GM10847 (cell line): ENCODE results near the gene HOXD1.

ENCODE experiments used
- POLR2A ChIP-seq: IDR thresholded peaks from 2 replicates; pipeline ENCODE4 v1.6.1; 2011; ENCODE audit not compliant: insufficient read length; ENCODE audit errors: extremely low read depth

The HOXD1 gene

GRCh38 chr2:176149939-176150583, 38.4 kb upstream of the HOXD1 start:
- no peak for TF ChIP-seq POLR2A

DNA sequence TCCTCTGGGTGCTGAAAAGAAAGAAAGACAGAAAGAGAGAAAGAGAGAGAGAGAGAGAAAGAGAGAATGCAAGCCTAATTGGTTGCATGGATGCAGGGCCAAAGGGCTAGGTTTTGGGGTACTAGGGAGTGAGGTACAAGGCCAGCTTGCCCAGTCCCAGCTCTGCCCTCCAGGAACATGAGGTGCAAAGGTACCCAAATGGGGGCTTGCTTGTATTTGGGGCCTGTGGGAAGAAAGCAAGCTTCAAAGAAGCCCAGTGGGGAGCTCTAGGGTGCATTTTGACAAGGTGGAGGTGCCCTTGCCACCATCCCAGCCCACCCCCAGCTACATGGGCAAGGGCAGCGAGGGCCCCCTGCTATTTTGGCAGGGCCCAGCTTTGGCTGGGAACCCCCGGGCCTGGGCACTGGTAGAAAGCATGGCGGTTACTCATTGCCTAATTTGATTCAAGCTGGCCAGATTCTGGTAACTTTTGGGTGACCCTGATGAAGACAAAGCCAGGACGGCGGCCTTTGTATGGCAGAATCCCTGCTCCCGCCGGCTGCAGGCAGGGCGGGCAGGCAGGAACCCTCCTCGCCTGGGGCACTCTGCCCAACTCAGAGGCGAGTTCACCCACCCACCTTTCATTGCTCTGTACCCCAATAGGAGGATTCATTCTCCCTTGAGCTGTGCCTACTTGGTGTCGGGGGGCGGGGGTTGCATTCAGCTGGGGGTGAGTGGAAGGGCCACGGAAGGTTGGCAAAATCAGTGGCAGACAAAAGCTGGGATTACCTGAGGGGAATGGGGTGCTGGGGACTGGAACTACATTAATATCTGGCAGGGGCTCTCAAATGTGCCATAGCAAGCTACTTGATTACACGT, 37.7 kb upstream of the HOXD1 start:
- TF ChIP-seq POLR2A, result no peak

DNA sequence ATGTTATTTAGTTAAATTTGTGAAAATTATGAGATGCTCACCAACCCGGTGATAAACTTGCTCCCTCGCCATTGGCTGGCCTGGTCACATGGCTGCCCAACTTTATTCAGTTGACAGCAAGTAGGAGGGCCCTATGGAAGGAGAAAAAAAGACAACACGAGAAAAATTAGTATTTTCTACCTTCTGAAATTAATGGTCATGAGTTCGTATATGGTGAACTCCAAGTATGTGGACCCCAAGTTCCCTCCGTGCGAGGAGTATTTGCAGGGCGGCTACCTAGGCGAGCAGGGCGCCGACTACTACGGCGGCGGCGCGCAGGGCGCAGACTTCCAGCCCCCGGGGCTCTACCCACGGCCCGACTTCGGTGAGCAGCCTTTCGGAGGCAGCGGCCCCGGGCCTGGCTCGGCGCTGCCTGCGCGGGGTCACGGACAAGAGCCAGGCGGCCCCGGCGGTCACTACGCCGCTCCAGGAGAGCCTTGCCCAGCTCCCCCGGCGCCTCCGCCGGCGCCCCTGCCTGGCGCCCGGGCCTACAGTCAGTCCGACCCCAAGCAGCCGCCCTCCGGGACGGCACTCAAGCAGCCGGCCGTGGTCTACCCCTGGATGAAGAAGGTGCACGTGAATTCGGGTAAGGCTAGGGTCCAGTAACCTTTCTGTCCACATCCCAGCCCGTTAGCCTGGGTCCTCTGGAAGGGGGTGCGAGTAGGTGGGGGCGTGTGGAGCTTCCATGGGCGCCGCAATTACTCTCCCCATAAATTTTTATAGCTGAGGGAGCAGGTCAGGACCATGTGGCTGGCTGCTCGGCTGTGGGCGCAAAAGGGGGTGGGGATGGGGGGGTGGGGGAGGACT, 36.8 kb upstream of the HOXD1 start, which contains the start of gene HOXD4:
Gene HOXD4, plus strand, starts transcription at position 109 of the 846 bp plus-strand sequence. Its CDS starts 84 bp downstream, at position 193.
- no peak for TF ChIP-seq POLR2A

- TF ChIP-seq POLR2A, result no peak
These were observed 35.9 kb upstream of the HOXD1 start for GRCh38 chr2:176152350-176153181.

DNA sequence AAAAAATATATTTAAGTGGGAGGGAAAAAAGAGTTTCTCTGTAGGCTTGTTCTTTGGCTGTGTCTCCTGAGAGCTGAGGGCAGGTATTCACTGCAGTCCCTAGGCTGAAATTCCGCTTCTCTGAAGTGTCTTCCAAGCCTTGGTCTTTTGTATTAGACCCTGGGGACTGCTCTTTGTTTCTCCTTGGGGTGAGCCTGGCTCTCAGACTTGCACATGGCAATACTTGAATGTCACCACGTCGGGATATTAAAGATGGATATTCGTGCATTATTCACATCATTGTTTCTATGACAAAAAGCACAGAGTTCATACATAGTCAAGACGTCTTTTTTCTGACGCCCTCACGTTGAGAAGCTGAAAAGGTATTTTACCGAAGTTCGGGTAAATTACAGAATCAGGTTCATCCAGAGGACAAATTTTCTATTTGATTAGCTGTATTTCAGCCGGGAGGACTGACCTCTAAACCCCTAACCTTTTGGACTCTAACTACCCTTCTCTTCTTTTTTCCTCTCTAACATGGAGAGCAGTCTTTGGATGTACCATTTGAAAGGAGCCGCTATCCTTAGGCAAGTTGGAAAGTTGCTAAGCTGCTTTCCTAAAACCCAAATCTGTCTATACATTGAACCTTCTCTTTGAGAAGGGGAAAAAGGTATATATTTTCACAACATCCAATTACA, 33.8 kb upstream of the HOXD1 start:
- TF ChIP-seq POLR2A, result no peak

GRCh38 chr2:176155356-176156044, 33.0 kb upstream of the HOXD1 start:
- no peak for TF ChIP-seq POLR2A

- no peak for TF ChIP-seq POLR2A
These were observed 32.1 kb upstream of the HOXD1 start for GRCh38 chr2:176156301-176156806.

DNA sequence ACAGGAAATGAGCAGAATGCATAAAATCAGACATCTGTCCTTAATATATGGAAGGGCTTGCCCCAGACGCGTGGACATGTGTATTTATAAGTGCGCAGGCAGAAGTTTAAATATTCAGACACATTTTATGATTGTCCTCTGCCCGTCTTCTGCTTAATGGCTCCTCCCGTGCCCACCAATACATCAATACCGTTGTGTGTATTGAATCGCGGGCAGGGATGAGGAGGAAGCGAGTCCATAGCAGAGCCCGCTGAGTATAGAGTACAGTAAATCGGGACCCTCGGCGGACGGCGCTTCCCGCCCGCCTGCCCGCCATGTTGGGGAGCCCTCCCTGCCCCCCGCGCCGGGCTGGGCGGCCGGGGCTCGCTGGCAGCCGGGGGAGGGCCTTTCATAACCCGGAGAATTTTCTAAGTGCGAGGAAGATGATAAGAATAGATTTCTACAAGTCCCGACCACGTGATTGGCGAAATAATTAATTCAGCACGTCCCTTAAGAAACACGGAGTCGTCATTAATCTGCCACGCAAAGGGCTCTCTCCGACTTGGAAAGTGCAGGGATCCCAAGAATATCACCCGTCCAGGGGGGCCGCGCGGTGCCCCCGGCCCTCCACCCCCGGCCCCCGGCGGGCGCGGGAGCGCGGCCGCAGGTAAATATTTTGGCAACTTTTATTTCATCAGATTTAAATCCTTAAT, 31.5 kb upstream of the HOXD1 start, which contains the start of gene HOXD3:
Gene HOXD3, plus strand, starts transcription at position 501 of the 692 bp plus-strand sequence. CDS start 11,808 bp downstream, outside the sequence.
- TF ChIP-seq POLR2A, result no peak

DNA sequence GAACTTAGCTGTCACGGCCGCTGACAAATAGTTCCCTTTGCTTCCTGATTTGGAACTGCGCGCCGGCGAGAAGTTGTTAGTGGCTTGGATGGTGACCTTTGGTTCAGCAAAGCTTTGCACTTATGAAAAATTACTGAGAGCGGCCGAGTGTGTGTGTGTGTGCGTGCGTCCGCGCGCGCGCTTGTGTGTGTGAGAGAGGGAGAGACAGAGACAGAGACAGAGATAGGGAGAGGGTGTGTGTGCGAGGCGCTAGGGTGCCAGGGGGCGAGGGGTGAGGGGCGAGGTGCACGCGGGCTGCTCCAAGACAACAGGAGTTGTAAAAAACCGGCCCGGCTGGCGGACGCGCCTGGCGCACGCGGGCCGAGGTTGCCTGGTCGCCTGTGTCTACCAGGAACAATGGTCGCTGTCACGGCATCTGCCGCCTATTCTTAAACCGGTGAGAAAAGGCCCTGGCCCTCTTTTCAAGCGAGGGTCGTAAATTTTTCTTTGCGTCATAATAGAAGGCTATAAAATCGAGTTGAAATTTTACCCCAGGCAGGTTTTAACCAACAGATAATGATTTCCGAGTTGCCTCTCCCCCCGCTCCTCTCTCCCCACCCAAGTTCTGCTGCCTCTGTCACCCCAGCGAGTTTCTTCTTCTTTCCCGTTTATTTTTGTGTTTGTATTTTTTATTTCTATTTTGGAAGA, 30.8 kb upstream of the HOXD1 start:
- no peak for TF ChIP-seq POLR2A

DNA sequence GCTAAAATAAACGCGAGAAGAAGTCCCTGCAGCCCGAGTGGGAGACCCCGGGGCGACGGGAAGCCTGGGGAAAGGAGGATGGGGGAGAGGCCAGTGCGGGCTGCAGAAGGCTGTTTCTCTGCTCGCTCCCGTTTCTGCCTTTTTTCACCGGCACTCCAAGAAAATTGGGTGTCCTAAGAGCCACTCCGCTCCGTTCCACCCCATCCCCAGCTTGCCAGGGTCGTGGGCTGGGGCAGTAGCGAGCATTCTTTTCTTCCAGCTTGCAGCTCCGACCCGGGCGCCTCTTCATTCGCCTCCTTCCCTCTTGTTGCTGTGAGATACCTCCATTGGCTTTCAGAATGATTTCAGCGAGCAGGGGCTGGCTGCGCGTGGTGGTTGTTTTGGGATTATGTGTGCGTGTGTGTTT, 30.3 kb upstream of the HOXD1 start:
- TF ChIP-seq POLR2A, result no peak

- no peak for TF ChIP-seq POLR2A
These were observed 29.4 kb upstream of the HOXD1 start for GRCh38 chr2:176158855-176159662.

GRCh38 chr2:176159663-176160250, 28.7 kb upstream of the HOXD1 start:
- no peak for TF ChIP-seq POLR2A
